Endothelial cell of umbilical vein (primary cell): Measurements from ENCODE around the gene SH3TC1. TPM values are rescaled to one million over a fixed set of nuclear protein-coding genes. Genes with fewer than 3 reads are reported as not detected.

Experiments used
- BruUV-seq: library from RNA; stranded (reverse); fragments of 400-500 nt; replicated peaks from 2 replicates; lab custom pipeline; 2021; lab: Mats Ljungman, UMichigan
- CTCF ChIA-PET: fragments of 300-600, 350-600 bp; sonication (Branson Sonifier 250); formaldehyde crosslinking; loops from one replicate; lab custom pipeline; 2021; ENCODE audit warnings: antibody characterized with exemption, inconsistent platforms; lab: Charles Lee
- POLR2A ChIA-PET: fragments of 300-600, 350-600 bp; sonication (Branson Sonifier 250); formaldehyde crosslinking; loops from one replicate; lab custom pipeline; 2021; ENCODE audit warnings: antibody characterized with exemption, inconsistent platforms; lab: Charles Lee
- DNase-seq: peaks from one replicate; pipeline ENCODE4 v3.0.0-alpha.2; 2011; ENCODE audit warnings: low read depth, low spot score
- FAIRE-seq: peaks from 2 replicates; lab custom pipeline; 2011; peaks lifted over from hg19 to GRCh38; lab: Jason Lieb, UNC
- H2AFZ ChIP-seq: 2 replicates; pipeline ENCODE4 v1.6.0; 2012; ENCODE audit warnings: low read depth, low read length, control low read depth, inconsistent platforms
- H3K27ac ChIP-seq: 2 replicates; pipeline ENCODE4 v1.5.1; 2011; ENCODE audit warnings: low read depth, mild to moderate bottlenecking, control low read depth, low read length, moderate library complexity; ENCODE audit not compliant: insufficient read depth
- H3K27me3 ChIP-seq, 2 experiments: 2 replicates each; pipeline versions ENCODE4 v1.6.0 to v1.6.1; 2011; ENCODE audit warnings: low read length in 2 of 2, mixed read lengths in 1 of 2; ENCODE audit not compliant: control insufficient read depth in 2 of 2, insufficient read depth in 2 of 2
- H3K36me3 ChIP-seq, 2 experiments: 2 replicates in 1 of 2; 3 replicates in 1 of 2; pipeline ENCODE4 v1.5.1; 2011; ENCODE audit warnings: low read length in 2 of 2, mild to moderate bottlenecking in 1 of 2, moderate library complexity in 1 of 2; ENCODE audit not compliant: control insufficient read depth in 2 of 2, insufficient read depth in 2 of 2; ENCODE audit errors: extremely low read depth in 1 of 2
- H3K4me1 ChIP-seq: 3 replicates; pipeline ENCODE4 v1.5.1; 2011; ENCODE audit warnings: mild to moderate bottlenecking, low read length; ENCODE audit not compliant: control insufficient read depth, insufficient read depth; ENCODE audit errors: extremely low read depth
- H3K4me2 ChIP-seq: 2 replicates; pipeline ENCODE4 v1.6.1; 2011; ENCODE audit warnings: low read length, control low read depth, mixed read lengths; ENCODE audit not compliant: insufficient read depth
- H3K4me3 ChIP-seq, 3 experiments: fragments of 200-600 bp in 1 of 3; sonication (generic), shearing (Covaris generic) in 1 of 3; replicated peaks in 1 of 3; 2 replicates each; pipeline ENCODE4 v1.5.1; 2011 to 2016; ENCODE audit warnings: control low read depth in 3 of 3, low read length in 3 of 3, mild to moderate bottlenecking in 2 of 3, inconsistent platforms in 1 of 3, low read depth in 1 of 3, moderate library complexity in 1 of 3; ENCODE audit not compliant: insufficient read depth in 1 of 3
- H3K79me2 ChIP-seq: 2 replicates; pipeline ENCODE4 v1.6.0; 2012; ENCODE audit warnings: low read length, inconsistent platforms; ENCODE audit not compliant: control insufficient read depth, insufficient read depth
- H3K9ac ChIP-seq: replicated peaks from 2 replicates; pipeline ENCODE3; 2011; ENCODE audit warnings: low read length, control low read depth; ENCODE audit not compliant: insufficient read depth; ENCODE audit errors: extremely low read depth
- H3K9me1 ChIP-seq: replicated peaks from 3 replicates; pipeline ENCODE4 v1.6.0; 2011; ENCODE audit warnings: mild to moderate bottlenecking, low read length; ENCODE audit not compliant: control insufficient read depth, insufficient read depth; ENCODE audit errors: extremely low read depth
- H3K9me3 ChIP-seq: replicated peaks from 2 replicates; pipeline ENCODE4 v1.5.1; 2012; ENCODE audit warnings: low read length, inconsistent platforms; ENCODE audit not compliant: control insufficient read depth, insufficient read depth
- H4K20me1 ChIP-seq: replicated peaks from 2 replicates; pipeline ENCODE3; 2011; ENCODE audit warnings: mild to moderate bottlenecking, low read length; ENCODE audit not compliant: control insufficient read depth, insufficient read depth; ENCODE audit errors: extremely low read depth
- EZH2 ChIP-seq: IDR thresholded peaks from 2 replicates; pipeline ENCODE4 v1.6.1; 2012; ENCODE audit warnings: borderline replicate concordance, low read depth, mild to moderate bottlenecking, moderate library complexity, low read length, inconsistent platforms; ENCODE audit not compliant: severe bottlenecking
- FOS ChIP-seq: IDR thresholded peaks from 2 replicates; pipeline ENCODE4 v1.6.1; 2011; ENCODE audit warnings: mild to moderate bottlenecking, low read length, moderate library complexity, borderline replicate concordance; ENCODE audit not compliant: insufficient read depth
- GATA2 ChIP-seq: IDR thresholded peaks from 2 replicates; pipeline ENCODE4 v1.7.0; 2011; ENCODE audit warnings: low read depth, mild to moderate bottlenecking, moderate library complexity, mixed read lengths, low read length; ENCODE audit not compliant: insufficient read length, insufficient read depth
- JUN ChIP-seq: IDR thresholded peaks from 2 replicates; pipeline ENCODE4 v1.6.1; 2011; ENCODE audit warnings: borderline replicate concordance, low read depth; ENCODE audit not compliant: insufficient read length, insufficient read depth
- MAX ChIP-seq: IDR thresholded peaks from 2 replicates; pipeline ENCODE4 v1.6.1; 2011; ENCODE audit not compliant: insufficient read depth, insufficient read length
- MYC ChIP-seq: IDR thresholded peaks from one replicate; pipeline ENCODE4 v1.6.1; 2011; ENCODE audit warnings: mild to moderate bottlenecking, low read depth, low read length
- POLR2A ChIP-seq: IDR thresholded peaks from 2 replicates; pipeline ENCODE4 v1.6.1; 2012; ENCODE audit warnings: low read depth, mild to moderate bottlenecking, control low read depth, low read length
- POLR2AphosphoS5 ChIP-seq: IDR thresholded peaks from 2 replicates; pipeline ENCODE4 v1.6.1; 2012; ENCODE audit warnings: low read depth, mild to moderate bottlenecking, control low read depth, low read length, moderate library complexity; ENCODE audit not compliant: insufficient read depth
- dilution Hi-C: fragments of 300-500 bp; cut with MboI; formaldehyde crosslinking; loops from one replicate; pipeline ENCODE4 v1.15.0; 2019; ENCODE audit warnings: low sequenced_read_pairs; ENCODE audit not compliant: extremely low pct_ligation_motif_present
- intact Hi-C: fragments of 100-400 bp; cut with micrococcal nuclease; formaldehyde crosslinking; loops from one replicate; pipeline ENCODE4 v1.10.0; 2022
- polyA plus RNA-seq, 4 experiments: library from polyadenylated mRNA; depleted of rRNA in 3 of 4; stranded (reverse) in 3 of 4; unstranded in 1 of 4; fragments of >200 nt; gene quantifications; 2 replicates each; pipeline versions ENCODE4 v1.2.1 to v1.2.3, GENCODE V29; 2011 to 2012; ENCODE audit warnings: missing spikeins in 1 of 4
- total RNA-seq: library from RNA; stranded (reverse); gene quantifications from 2 replicates; pipeline ENCODE4 v1.2.3, GENCODE V29; 2021
- TF ChIP-seq, protein P1 (sequence below), 2 donors: IDR thresholded peaks; 1 replicate in 1 of 2; 2 replicates in 1 of 2; pipeline ENCODE4 v1.5.1; 2011; ENCODE audit warnings: low read length in 2 of 2, mild to moderate bottlenecking in 2 of 2, moderate library complexity in 2 of 2, control low read depth in 1 of 2, inconsistent platforms in 1 of 2, low read depth in 1 of 2; ENCODE audit not compliant: insufficient read depth in 1 of 2; ENCODE audit errors: extremely low read depth in 1 of 2

SH3TC1 gene
- total and polyA plus RNA-seq, 2 donors (not counting 3 experiments of a cell fraction or from before 2014, with no cell fraction given), result 96.5 to 192 TPM

GRCh38 chr4:8175686-8176085, 23.4 kb upstream of the SH3TC1 start:
- no TSS peak for BruUV-seq
- no peaks in the 10 kb centered on the region for H3K9me1 ChIP-seq
- H3K4me1 ChIP-seq, result no peaks in the 10 kb centered on the region
- FAIRE-seq (no peak), DNase-seq (no peak)
- H3K4me3 ChIP-seq, result no peak overlapping the region
- no peaks in the 10 kb centered on the region for H3K27me3 ChIP-seq
- TF ChIP-seq EZH2 (no peak), JUN (no peak), POLR2A (no peak), POLR2AphosphoS5 (no peak), MYC (no peak), MAX (no peak), GATA2 (no peak), FOS (no peak)
- TF ChIP-seq, protein P1, sequence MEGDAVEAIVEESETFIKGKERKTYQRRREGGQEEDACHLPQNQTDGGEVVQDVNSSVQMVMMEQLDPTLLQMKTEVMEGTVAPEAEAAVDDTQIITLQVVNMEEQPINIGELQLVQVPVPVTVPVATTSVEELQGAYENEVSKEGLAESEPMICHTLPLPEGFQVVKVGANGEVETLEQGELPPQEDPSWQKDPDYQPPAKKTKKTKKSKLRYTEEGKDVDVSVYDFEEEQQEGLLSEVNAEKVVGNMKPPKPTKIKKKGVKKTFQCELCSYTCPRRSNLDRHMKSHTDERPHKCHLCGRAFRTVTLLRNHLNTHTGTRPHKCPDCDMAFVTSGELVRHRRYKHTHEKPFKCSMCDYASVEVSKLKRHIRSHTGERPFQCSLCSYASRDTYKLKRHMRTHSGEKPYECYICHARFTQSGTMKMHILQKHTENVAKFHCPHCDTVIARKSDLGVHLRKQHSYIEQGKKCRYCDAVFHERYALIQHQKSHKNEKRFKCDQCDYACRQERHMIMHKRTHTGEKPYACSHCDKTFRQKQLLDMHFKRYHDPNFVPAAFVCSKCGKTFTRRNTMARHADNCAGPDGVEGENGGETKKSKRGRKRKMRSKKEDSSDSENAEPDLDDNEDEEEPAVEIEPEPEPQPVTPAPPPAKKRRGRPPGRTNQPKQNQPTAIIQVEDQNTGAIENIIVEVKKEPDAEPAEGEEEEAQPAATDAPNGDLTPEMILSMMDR (IDR thresholded peaks at IDR 0.05; ENCODE audit: extremely low read depth in 1 of 2, insufficient read depth in 1 of 2, low read depth in 1 of 2, low read length in 2 of 2), result no peak
- dilution Hi-C loops, result no loop called here
- H4K20me1 ChIP-seq, result no peaks in the 10 kb centered on the region
- no peaks in the 10 kb centered on the region for H3K9me3 ChIP-seq
- ChIA-PET POLR2A (interaction anchor here (0.6 kb wide), 1 partner anchor 8 kb away, joined by 3 read pairs; no protein-coding TSS in a partner anchor), CTCF (interaction anchor here (1.6 to 5.7 kb wide), 8 partner anchors 13 to 253 kb away, joined by 8 to 196 read pairs (median 24); partner anchors contain the start of gene SH3TC1)
- H3K36me3 ChIP-seq, result no peaks in the 10 kb centered on the region
- H3K79me2 ChIP-seq, result no peaks in the 10 kb centered on the region
- no peak overlapping the region for H3K27ac ChIP-seq
- no peak overlapping the region for H3K4me2 ChIP-seq
- no peak overlapping the region for H2AFZ ChIP-seq
- H3K9ac ChIP-seq, result no peak overlapping the region
- intact Hi-C loops, result loop anchor here (2.0 kb wide), 2 partner anchors 67 to 227 kb away; no protein-coding TSS in a partner anchor
